HepG2 (cell line): ENCODE results near the gene FNDC3B. TPM values are rescaled to one million over a fixed set of nuclear protein-coding genes. Genes with fewer than 3 reads are reported as not detected.
A peak's percentile ranks its signal among the peaks of the same experiment; 100 is the strongest.

Source experiments
- CCDC6 ChIP-seq: sonication (generic); formaldehyde crosslinking; IDR thresholded peaks from 2 replicates; pipeline ENCODE4 v1.8.1; 2022; ENCODE audit warnings: mild to moderate bottlenecking, missing genetic modification reagents, moderate library complexity
- FIP1L1 ChIP-seq: fragments of 200-400 bp; formaldehyde crosslinking; IDR thresholded peaks from 2 replicates; pipeline ENCODE4 v1.6.1; 2018; ENCODE audit warnings: low read depth, mild to moderate bottlenecking, low read length, moderate library complexity, borderline replicate concordance; ENCODE audit not compliant: insufficient read depth
- MAFK ChIP-seq, 2 experiments: IDR thresholded peaks in 1 of 2; conservative IDR thresholded peaks in 1 of 2; 2 replicates each; pipeline ENCODE4 v1.6.1; 2011; ENCODE audit warnings: improper control_type of control experiment in 2 of 2, low read length in 2 of 2
- PHF8 ChIP-seq: sonication (generic); formaldehyde crosslinking; IDR thresholded peaks from 2 replicates; pipeline ENCODE4 v1.5.0; 2020; ENCODE audit warnings: missing genetic modification reagents
- POLR2G ChIP-seq: fragments of 200-400 bp; formaldehyde crosslinking; IDR thresholded peaks from 2 replicates; pipeline ENCODE4 v1.6.1; 2018; ENCODE audit warnings: mild to moderate bottlenecking, low read depth, low read length, moderate library complexity
- RELA ChIP-seq: sonication (generic); formaldehyde crosslinking; IDR thresholded peaks from 2 replicates; pipeline ENCODE4 v1.4.0; 2020; ENCODE audit warnings: missing genetic modification reagents
- SP4 ChIP-seq: sonication (generic); formaldehyde crosslinking; IDR thresholded peaks from 2 replicates; pipeline ENCODE4 v1.8.1; 2023; ENCODE audit warnings: mild to moderate bottlenecking, missing genetic modification reagents
- SUZ12 ChIP-seq: fragments of 150-350 bp; IDR thresholded peaks from 2 replicates; pipeline ENCODE4 v1.6.1; 2014; ENCODE audit warnings: low read depth, low read length
- ZNF180 ChIP-seq: sonication (generic); formaldehyde crosslinking; IDR thresholded peaks from 2 replicates; pipeline ENCODE4 v1.4.0; 2020; ENCODE audit warnings: low read depth, missing genetic modification reagents, borderline replicate concordance
- ZNF30 ChIP-seq: sonication (generic); formaldehyde crosslinking; IDR thresholded peaks from 2 replicates; pipeline ENCODE4 v1.5.0; 2020; ENCODE audit warnings: mild to moderate bottlenecking, missing genetic modification reagents
- ZNF329 ChIP-seq: sonication (generic); formaldehyde crosslinking; IDR thresholded peaks from 2 replicates; pipeline ENCODE4 v1.9.0; 2021; ENCODE audit warnings: low read depth, mild to moderate bottlenecking, missing genetic modification reagents
- ZNF782 ChIP-seq: sonication (generic); formaldehyde crosslinking; IDR thresholded peaks from 2 replicates; pipeline ENCODE4 v1.4.0; 2020; ENCODE audit warnings: missing genetic modification reagents, mild to moderate bottlenecking, borderline replicate concordance
- polyA plus RNA-seq, 8 experiments: library from polyadenylated mRNA; depleted of rRNA in 3 of 8; stranded (reverse) in 7 of 8; unstranded in 1 of 8; fragments of >200 nt; fragmentation: Illumina TruSeq in 4 of 8; extraction: Trizol in 4 of 8; gene quantifications; 2 replicates each; pipeline versions ENCODE4 v1.2.1 to v1.2.3, GENCODE V29; 2011 to 2016; ENCODE audit warnings: low read depth in 4 of 8, missing spikeins in 1 of 8, mixed read lengths in 1 of 8; ENCODE audit not compliant: insufficient read depth in 1 of 8
- total RNA-seq, 5 experiments: library from RNA; depleted of rRNA; stranded (reverse); fragments of >200 nt; fragmentation: Illumina TruSeq; extraction: Trizol; gene quantifications; 2 replicates each; pipeline ENCODE4 v1.2.3, GENCODE V29; 2016; ENCODE audit warnings: low read depth in 1 of 5
- TF ChIP-seq, protein P1 (sequence below): sonication (generic); formaldehyde crosslinking; IDR thresholded peaks from 2 replicates; pipeline ENCODE4 v1.5.1; 2020; ENCODE audit warnings: missing genetic modification reagents, mild to moderate bottlenecking, borderline replicate concordance
- TF ChIP-seq, protein P2 (sequence below): sonication (generic); formaldehyde crosslinking; IDR thresholded peaks from 2 replicates; pipeline ENCODE4 v1.4.0; 2020; ENCODE audit warnings: mild to moderate bottlenecking, missing genetic modification reagents
- TF ChIP-seq, protein P3 (sequence below): sonication (generic); formaldehyde crosslinking; conservative IDR thresholded peaks from 2 replicates; pipeline ENCODE4 v1.5.0; 2020; ENCODE audit warnings: missing genetic modification reagents
- TF ChIP-seq, protein P4 (sequence below): sonication (generic); formaldehyde crosslinking; IDR thresholded peaks from 2 replicates; pipeline ENCODE4 v1.4.0; 2020; ENCODE audit warnings: missing genetic modification reagents

FNDC3B gene
- total and polyA plus RNA-seq, 2 of the 13 experiments (the other 11 are each of a cell fraction or from before 2014, with no cell fraction given) = 74.8 to 103 TPM

DNA sequence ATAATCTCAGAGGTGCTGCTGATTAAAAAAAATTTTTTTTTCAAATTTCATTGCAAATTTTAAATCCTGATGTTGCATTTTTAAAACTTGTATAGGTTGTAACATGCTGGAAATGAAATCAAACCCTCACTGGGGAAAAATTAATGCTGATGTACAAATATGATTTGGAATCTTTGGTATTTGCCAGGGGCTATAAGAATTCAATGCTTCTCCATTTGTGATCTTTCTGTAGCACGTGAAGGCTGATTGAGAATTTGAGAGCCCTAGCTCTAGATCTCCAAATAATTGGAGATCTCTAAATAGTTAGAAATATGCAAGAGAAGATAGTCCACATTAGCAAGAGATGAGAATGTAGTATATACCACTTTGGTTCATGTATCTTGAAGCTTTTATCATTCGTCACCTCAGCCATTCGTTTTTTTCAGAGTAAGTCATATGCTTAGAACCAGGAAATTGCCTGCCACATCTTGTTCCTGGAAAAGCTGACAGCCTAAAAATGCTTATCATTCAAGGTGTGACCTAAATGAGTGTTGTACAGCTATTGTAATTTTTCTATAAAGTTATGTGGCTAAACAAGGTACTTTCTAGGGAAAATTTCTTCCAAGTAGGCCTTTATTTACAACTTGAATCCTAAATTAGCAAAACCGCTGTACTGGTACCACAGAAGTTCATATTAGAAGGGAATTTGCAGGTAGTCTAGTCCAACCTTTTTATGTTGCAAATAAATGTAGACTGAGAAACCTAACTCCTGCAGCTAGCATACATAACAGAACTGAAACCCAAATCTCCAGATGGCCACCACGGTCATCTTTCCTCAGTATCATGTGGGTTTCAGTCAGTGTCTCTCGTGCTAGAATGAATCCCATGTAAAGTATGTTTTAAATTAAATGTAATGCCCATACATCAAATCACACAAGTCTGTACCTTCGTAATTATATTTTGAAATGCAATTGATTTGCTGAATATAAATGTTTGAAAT lies 48.5 kb downstream of the FNDC3B start (continued):
- TF ChIP-seq, protein P1, sequence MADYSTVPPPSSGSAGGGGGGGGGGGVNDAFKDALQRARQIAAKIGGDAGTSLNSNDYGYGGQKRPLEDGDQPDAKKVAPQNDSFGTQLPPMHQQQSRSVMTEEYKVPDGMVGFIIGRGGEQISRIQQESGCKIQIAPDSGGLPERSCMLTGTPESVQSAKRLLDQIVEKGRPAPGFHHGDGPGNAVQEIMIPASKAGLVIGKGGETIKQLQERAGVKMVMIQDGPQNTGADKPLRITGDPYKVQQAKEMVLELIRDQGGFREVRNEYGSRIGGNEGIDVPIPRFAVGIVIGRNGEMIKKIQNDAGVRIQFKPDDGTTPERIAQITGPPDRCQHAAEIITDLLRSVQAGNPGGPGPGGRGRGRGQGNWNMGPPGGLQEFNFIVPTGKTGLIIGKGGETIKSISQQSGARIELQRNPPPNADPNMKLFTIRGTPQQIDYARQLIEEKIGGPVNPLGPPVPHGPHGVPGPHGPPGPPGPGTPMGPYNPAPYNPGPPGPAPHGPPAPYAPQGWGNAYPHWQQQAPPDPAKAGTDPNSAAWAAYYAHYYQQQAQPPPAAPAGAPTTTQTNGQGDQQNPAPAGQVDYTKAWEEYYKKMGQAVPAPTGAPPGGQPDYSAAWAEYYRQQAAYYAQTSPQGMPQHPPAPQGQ (CRISPR knock-in tag) = no peak
- TF ChIP-seq, protein P2, sequence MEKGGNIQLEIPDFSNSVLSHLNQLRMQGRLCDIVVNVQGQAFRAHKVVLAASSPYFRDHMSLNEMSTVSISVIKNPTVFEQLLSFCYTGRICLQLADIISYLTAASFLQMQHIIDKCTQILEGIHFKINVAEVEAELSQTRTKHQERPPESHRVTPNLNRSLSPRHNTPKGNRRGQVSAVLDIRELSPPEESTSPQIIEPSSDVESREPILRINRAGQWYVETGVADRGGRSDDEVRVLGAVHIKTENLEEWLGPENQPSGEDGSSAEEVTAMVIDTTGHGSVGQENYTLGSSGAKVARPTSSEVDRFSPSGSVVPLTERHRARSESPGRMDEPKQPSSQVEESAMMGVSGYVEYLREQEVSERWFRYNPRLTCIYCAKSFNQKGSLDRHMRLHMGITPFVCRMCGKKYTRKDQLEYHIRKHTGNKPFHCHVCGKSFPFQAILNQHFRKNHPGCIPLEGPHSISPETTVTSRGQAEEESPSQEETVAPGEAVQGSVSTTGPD (CRISPR knock-in tag) = no peak
- no peak for TF ChIP-seq ZNF329 (CRISPR knock-in tag)
- no peak for TF ChIP-seq CCDC6 (CRISPR knock-in tag)
- no peak for TF ChIP-seq FIP1L1
- 0 out of 2 replicates have a peak, but pooled peaks have one; percentile 16 for TF ChIP-seq POLR2G
- TF ChIP-seq ZNF180 (CRISPR knock-in tag) = no peak
- TF ChIP-seq, protein P3, sequence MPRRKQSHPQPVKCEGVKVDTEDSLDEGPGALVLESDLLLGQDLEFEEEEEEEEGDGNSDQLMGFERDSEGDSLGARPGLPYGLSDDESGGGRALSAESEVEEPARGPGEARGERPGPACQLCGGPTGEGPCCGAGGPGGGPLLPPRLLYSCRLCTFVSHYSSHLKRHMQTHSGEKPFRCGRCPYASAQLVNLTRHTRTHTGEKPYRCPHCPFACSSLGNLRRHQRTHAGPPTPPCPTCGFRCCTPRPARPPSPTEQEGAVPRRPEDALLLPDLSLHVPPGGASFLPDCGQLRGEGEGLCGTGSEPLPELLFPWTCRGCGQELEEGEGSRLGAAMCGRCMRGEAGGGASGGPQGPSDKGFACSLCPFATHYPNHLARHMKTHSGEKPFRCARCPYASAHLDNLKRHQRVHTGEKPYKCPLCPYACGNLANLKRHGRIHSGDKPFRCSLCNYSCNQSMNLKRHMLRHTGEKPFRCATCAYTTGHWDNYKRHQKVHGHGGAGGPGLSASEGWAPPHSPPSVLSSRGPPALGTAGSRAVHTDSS (CRISPR knock-in tag) = no peak
- TF ChIP-seq MAFK (conservative IDR thresholded peaks at IDR 0.05 in 1 of 2, IDR thresholded peaks at IDR 0.05 in 1 of 2; ENCODE audit: low read length in 2 of 2) = peak in 1 of 2 experiments; percentile 33; a peak in 1 of 4 replicates
- TF ChIP-seq, protein P4, sequence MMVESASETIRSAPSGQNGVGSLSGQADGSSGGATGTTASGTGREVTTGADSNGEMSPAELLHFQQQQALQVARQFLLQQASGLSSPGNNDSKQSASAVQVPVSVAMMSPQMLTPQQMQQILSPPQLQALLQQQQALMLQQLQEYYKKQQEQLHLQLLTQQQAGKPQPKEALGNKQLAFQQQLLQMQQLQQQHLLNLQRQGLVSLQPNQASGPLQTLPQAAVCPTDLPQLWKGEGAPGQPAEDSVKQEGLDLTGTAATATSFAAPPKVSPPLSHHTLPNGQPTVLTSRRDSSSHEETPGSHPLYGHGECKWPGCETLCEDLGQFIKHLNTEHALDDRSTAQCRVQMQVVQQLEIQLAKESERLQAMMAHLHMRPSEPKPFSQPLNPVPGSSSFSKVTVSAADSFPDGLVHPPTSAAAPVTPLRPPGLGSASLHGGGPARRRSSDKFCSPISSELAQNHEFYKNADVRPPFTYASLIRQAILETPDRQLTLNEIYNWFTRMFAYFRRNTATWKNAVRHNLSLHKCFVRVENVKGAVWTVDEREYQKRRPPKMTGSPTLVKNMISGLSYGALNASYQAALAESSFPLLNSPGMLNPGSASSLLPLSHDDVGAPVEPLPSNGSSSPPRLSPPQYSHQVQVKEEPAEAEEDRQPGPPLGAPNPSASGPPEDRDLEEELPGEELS = no peak
- no peak for TF ChIP-seq SP4
- no peak for TF ChIP-seq PHF8 (CRISPR knock-in tag)
- no peak for TF ChIP-seq ZNF782 (CRISPR knock-in tag)
- TF ChIP-seq ZNF30 = no peak
- no peak for TF ChIP-seq RELA
- TF ChIP-seq SUZ12 = no peak
